H1 (cell line): ENCODE results near the gene MYL3. TPM values are rescaled to one million over a fixed set of nuclear protein-coding genes. Genes with fewer than 3 reads are reported as not detected.

Experiments
- CTCF ChIA-PET: fragments of 300-600 bp; sonication (Branson Sonifier 250); formaldehyde crosslinking; loops from one replicate; lab custom pipeline; 2021; ENCODE audit not compliant: partially characterized antibody; lab: Charles Lee
- POLR2A ChIA-PET: fragments of 300-600 bp; sonication (Branson Sonifier 250); formaldehyde crosslinking; loops from one replicate; lab custom pipeline; 2021; ENCODE audit warnings: inconsistent platforms; ENCODE audit not compliant: partially characterized antibody; lab: Charles Lee
- DNase-seq, 2 experiments: peaks; one replicate each; pipeline versions ENCODE4 v3.0.0 to v3.0.0-alpha.2; 2010 to 2022; ENCODE audit warnings: low spot score in 2 of 2, low read depth in 1 of 2, mixed read lengths in 1 of 2
- FAIRE-seq: peaks from 2 replicates; lab custom pipeline; 2011; peaks lifted over from hg19 to GRCh38; lab: Jason Lieb, UNC
- H2AFZ ChIP-seq: 2 replicates; pipeline ENCODE4 v1.8.1; 2012; ENCODE audit warnings: low read length, inconsistent platforms
- H2AK5ac ChIP-seq: 2 replicates; pipeline ENCODE4 v1.6.1; 2013; ENCODE audit warnings: low read depth, low read length
- H2BK120ac ChIP-seq: replicated peaks from 2 replicates; pipeline ENCODE3; 2013; ENCODE audit warnings: low read depth, low read length, inconsistent platforms
- H2BK12ac ChIP-seq: 2 replicates; pipeline ENCODE4 v1.6.1; 2013; ENCODE audit warnings: low read depth, low read length
- H2BK15ac ChIP-seq: 2 replicates; pipeline ENCODE4 v1.6.1; 2013; ENCODE audit warnings: low read length
- H2BK20ac ChIP-seq: 2 replicates; pipeline ENCODE4 v1.6.1; 2013; ENCODE audit warnings: low read length
- H2BK5ac ChIP-seq: 2 replicates; pipeline ENCODE4 v1.6.1; 2013; ENCODE audit warnings: low read depth, low read length
- H3K14ac ChIP-seq: 2 replicates; pipeline ENCODE4 v1.6.1; 2013; ENCODE audit warnings: inconsistent platforms; ENCODE audit not compliant: insufficient read length
- H3K18ac ChIP-seq: 2 replicates; pipeline ENCODE4 v1.6.1; 2013; ENCODE audit warnings: low read length; ENCODE audit errors: extremely low read depth
- H3K23ac ChIP-seq: 2 replicates; pipeline ENCODE4 v1.6.1; 2013; ENCODE audit warnings: inconsistent platforms; ENCODE audit not compliant: insufficient read length
- H3K23me2 ChIP-seq: 2 replicates; pipeline ENCODE4 v1.6.1; 2013; ENCODE audit warnings: low read depth, low read length
- H3K27ac ChIP-seq: 2 replicates; pipeline ENCODE4 v1.6.1; 2011; ENCODE audit warnings: low read depth, low read length, inconsistent platforms
- H3K27me3 ChIP-seq, 4 experiments: replicated peaks in 1 of 4; 1 replicate in 1 of 4; 2 replicates in 3 of 4; pipeline versions ENCODE4 v1.6.1 to v1.8.1; 2011 to 2013; ENCODE audit warnings: low read length in 3 of 4, mild to moderate bottlenecking in 3 of 4, inconsistent platforms in 2 of 4, mixed read lengths in 2 of 4, moderate library complexity in 1 of 4; ENCODE audit not compliant: control insufficient read depth in 3 of 4, insufficient read depth in 3 of 4; ENCODE audit errors: extremely low read depth in 1 of 4
- H3K36me3 ChIP-seq, 4 experiments: 2 replicates each; pipeline versions ENCODE4 v1.6.1 to v1.8.1; 2011 to 2013; ENCODE audit warnings: mild to moderate bottlenecking in 4 of 4, low read length in 3 of 4, moderate library complexity in 2 of 4, control low read depth in 1 of 4, inconsistent platforms in 1 of 4; ENCODE audit not compliant: insufficient read depth in 4 of 4, control insufficient read depth in 2 of 4
- H3K4ac ChIP-seq: replicated peaks from 2 replicates; pipeline ENCODE3; 2013; ENCODE audit warnings: low read length, low read depth, mixed read lengths, inconsistent platforms; ENCODE audit not compliant: insufficient read length
- H3K4me1 ChIP-seq, 4 experiments: replicated peaks in 1 of 4; 1 replicate in 1 of 4; 2 replicates in 3 of 4; pipeline versions ENCODE4 v1.6.1 to v1.8.1; 2011 to 2013; ENCODE audit warnings: low read length in 3 of 4, inconsistent platforms in 2 of 4, mixed read lengths in 1 of 4; ENCODE audit not compliant: insufficient read depth in 4 of 4, control insufficient read depth in 3 of 4
- H3K4me2 ChIP-seq, 2 experiments: 2 replicates each; pipeline versions ENCODE4 v1.6.1 to v1.8.1; 2011 to 2013; ENCODE audit warnings: low read depth in 2 of 2, low read length in 2 of 2, control low read depth in 1 of 2, inconsistent platforms in 1 of 2, mild to moderate bottlenecking in 1 of 2; ENCODE audit not compliant: insufficient read depth in 1 of 2
- H3K4me3 ChIP-seq, 4 experiments: fragments of 200-600, 300-600 bp in 1 of 4; sonication (generic), shearing (Covaris generic), sonication (Bioruptor Twin) in 1 of 4; 2 replicates each; pipeline versions ENCODE4 v1.5.1 to v1.8.1; 2011 to 2016; ENCODE audit warnings: low read length in 4 of 4, low read depth in 3 of 4, control low read depth in 2 of 4, inconsistent platforms in 2 of 4, mild to moderate bottlenecking in 2 of 4, mixed read lengths in 1 of 4, moderate library complexity in 1 of 4; ENCODE audit not compliant: insufficient read depth in 2 of 4; ENCODE audit errors: extremely low read depth in 1 of 4
- H3K56ac ChIP-seq: replicated peaks from 2 replicates; pipeline ENCODE3; 2013; ENCODE audit warnings: low read depth, mild to moderate bottlenecking, mixed read lengths, low read length, inconsistent platforms; ENCODE audit not compliant: insufficient read length
- H3K79me1 ChIP-seq: 2 replicates; pipeline ENCODE4 v1.6.1; 2013; ENCODE audit warnings: low read depth, low read length, control low read depth
- H3K79me2 ChIP-seq, 2 experiments: 2 replicates each; pipeline versions ENCODE4 v1.6.1 to v1.8.1; 2012 to 2013; ENCODE audit warnings: low read length in 2 of 2, mild to moderate bottlenecking in 2 of 2, inconsistent platforms in 1 of 2; ENCODE audit not compliant: insufficient read depth in 2 of 2, control insufficient read depth in 1 of 2
- H3K9ac ChIP-seq, 4 experiments: replicated peaks in 1 of 4; 1 replicate in 1 of 4; 2 replicates in 3 of 4; pipeline versions ENCODE4 v1.6.1 to v1.8.1; 2011 to 2013; ENCODE audit warnings: low read depth in 3 of 4, low read length in 3 of 4, control low read depth in 2 of 4, mild to moderate bottlenecking in 2 of 4, moderate library complexity in 2 of 4, inconsistent platforms in 1 of 4; ENCODE audit errors: extremely low read depth in 1 of 4
- H3K9me3 ChIP-seq, 2 experiments: 2 replicates each; pipeline versions ENCODE4 v1.6.1 to v1.8.1; 2012 to 2013; ENCODE audit warnings: mild to moderate bottlenecking in 2 of 2, moderate library complexity in 2 of 2, control low read depth in 1 of 2, inconsistent platforms in 1 of 2, low read depth in 1 of 2, low read length in 1 of 2, mixed read lengths in 1 of 2; ENCODE audit not compliant: insufficient read depth in 2 of 2
- H4K20me1 ChIP-seq, 2 experiments: replicated peaks in 1 of 2; 2 replicates each; pipeline versions ENCODE3 to v1.8.1; 2011 to 2013; ENCODE audit warnings: inconsistent platforms in 2 of 2, low read length in 2 of 2, mild to moderate bottlenecking in 1 of 2; ENCODE audit not compliant: insufficient read depth in 2 of 2, control insufficient read depth in 1 of 2
- H4K5ac ChIP-seq: 2 replicates; pipeline ENCODE4 v1.6.1; 2013; ENCODE audit warnings: low read length, low read depth, mixed read lengths, inconsistent platforms; ENCODE audit not compliant: insufficient read length
- H4K8ac ChIP-seq: 2 replicates; pipeline ENCODE4 v1.8.0; 2013; ENCODE audit warnings: mild to moderate bottlenecking, moderate library complexity, low read length, inconsistent platforms; ENCODE audit not compliant: insufficient read depth; ENCODE audit errors: extremely low read depth
- H4K91ac ChIP-seq: replicated peaks from 2 replicates; pipeline ENCODE3; 2013; ENCODE audit warnings: low read length, mixed read lengths, inconsistent platforms; ENCODE audit not compliant: insufficient read length
- BACH1 ChIP-seq: IDR thresholded peaks from 2 replicates; pipeline ENCODE4 v1.6.1; 2012; ENCODE audit warnings: low read length, improper control_type of control experiment
- SP4 ChIP-seq: IDR thresholded peaks from 2 replicates; pipeline ENCODE4 v1.6.1; 2012; ENCODE audit warnings: low read length, inconsistent platforms
- WGBS, 2 experiments: shearing (Covaris generic) in 1 of 2; methylation state at CpG; one replicate each; pipeline versions ENCODE4 v1.1.6 to v1.1.7; 2013 to 2015; ENCODE audit warnings: low lambda C conversion rate in 2 of 2, mixed read lengths in 2 of 2, inconsistent platforms in 1 of 2, low coverage in 1 of 2, missing lambda C conversion rate in 1 of 2; ENCODE audit not compliant: insufficient replicate concordance in 2 of 2, insufficient coverage in 1 of 2, insufficient read length in 1 of 2; ENCODE audit errors: extremely low coverage in 1 of 2, missing lambda C conversion rate in 1 of 2; 5-methylcytosine and 5-hydroxymethylcytosine counted together
- polyA plus RNA-seq, 7 experiments: library from polyadenylated mRNA; depleted of rRNA in 3 of 7; stranded (reverse) in 5 of 7; unstranded in 2 of 7; fragments of >200 nt in 5 of 7; fragments of 200-250 nt in 2 of 7; gene quantifications; 1 replicate in 5 of 7; 2 replicates in 1 of 7; 4 replicates in 1 of 7; pipeline versions ENCODE4 v1.2.1 to v1.2.3, GENCODE V29; 2011 to 2013; ENCODE audit warnings: missing spikeins in 2 of 7, mixed read lengths in 2 of 7
- total RNA-seq: library from RNA; stranded (reverse); fragmentation: NEBNext Ultra II Directional; extraction: Animal tissue kit (Norgen Biotek cat#: 25700); gene quantifications from 2 replicates; pipeline ENCODE4 v1.2.1, GENCODE V29; 2021

Gene MYL3
- total and polyA plus RNA-seq, 2 of the 8 experiments (the other 6 are each of a cell fraction or from before 2014, with no cell fraction given) = 0.06 TPM; not detected in 1

GRCh38 chr3:46850468-46850779 lies 12.8 kb downstream of the MYL3 start:
- Histone ChIP-seq H2BK5ac (no peak overlapping the region), H4K8ac (no peak overlapping the region), H2BK120ac (no peak overlapping the region), H3K18ac (no peak overlapping the region), H3K27ac (no peak overlapping the region), H3K4me1 (peaks cover 0 to 5% (median 1%) of the 10 kb centered on the region in 4 experiments; a peak in 5 of 7 replicates), H4K20me1 (no peaks in the 10 kb centered on the region), H3K9ac (no peak overlapping the region), H3K4me2 (no peak overlapping the region), H3K9me3 (no peaks in the 10 kb centered on the region), H2AFZ (no peak overlapping the region), H3K14ac (no peak overlapping the region), H3K4ac (no peak overlapping the region), H4K5ac (no peak overlapping the region), H3K56ac (no peak overlapping the region), H2BK20ac (no peak overlapping the region), H3K23me2 (peaks cover 2% of the 10 kb centered on the region; the same call in 1 of the 2 replicates), H2BK12ac (no peak overlapping the region), H2AK5ac (no peak overlapping the region), H4K91ac (no peak overlapping the region), H3K79me2 (no peaks in the 10 kb centered on the region), H3K23ac (no peak overlapping the region), H3K4me3 (no peak overlapping the region), H2BK15ac (no peak overlapping the region), H3K36me3 (no peaks in the 10 kb centered on the region), H3K27me3 (peaks cover 0 to 13% (median 5%) of the 10 kb centered on the region in 4 experiments; a peak in 4 of 7 replicates), H3K79me1 (0 out of 2 replicates have a peak, but pooled peaks cover 2% of the 10 kb centered on the region)
- ChIA-PET CTCF (interaction anchor here (1.2 to 5.7 kb wide), 11 partner anchors 8 to 144 kb away, joined by 3 to 38 read pairs (median 7); no protein-coding TSS in a partner anchor), POLR2A (interaction anchor here (1.3 to 1.7 kb wide), 2 partner anchors 12 to 135 kb away, joined by 3 read pairs; no protein-coding TSS in a partner anchor)
- DNase-seq (no peak), FAIRE-seq (no peak)
- 88% methylated on average over 1 of the region's 1 CpG; no CpG with 5 or more reads in 1 of the 2 experiments for WGBS, 2 experiments
- TF ChIP-seq SP4 (no peak), BACH1 (no peak)
